Neural progenitor cell (in vitro differentiated cells): ENCODE results near the gene SIRT5.

ENCODE experiments used
- CTCF ChIP-seq: fragments of 200-600 bp; sonication (generic); IDR thresholded peaks from 2 replicates; pipeline ENCODE4 v1.5.1; 2017; ENCODE audit warnings: antibody characterized with exemption, mild to moderate bottlenecking
- EZH2 ChIP-seq: fragments of 200-600 bp; sonication (generic); IDR thresholded peaks from 2 replicates; pipeline ENCODE4 v1.6.1; 2017; ENCODE audit warnings: antibody characterized with exemption, mild to moderate bottlenecking, moderate library complexity
- EZH2phosphoT487 ChIP-seq: fragments of 200-600 bp; sonication (generic); IDR thresholded peaks from 2 replicates; pipeline ENCODE4 v1.6.1; 2017; ENCODE audit warnings: antibody characterized with exemption

- TF ChIP-seq CTCF (no peak), EZH2phosphoT487 (no peak), EZH2 (no peak)
Measured at GRCh38 chr6:13534536-13534935, 39.9 kb upstream of the SIRT5 start.
